Epithelial cell of prostate (primary cell): ENCODE results near the gene PRSS56.

ENCODE experiments used
- DNase-seq: peaks from one replicate; pipeline ENCODE4 v3.0.0-alpha.2; 2011; ENCODE audit warnings: low read depth, low spot score
- H3K27ac ChIP-seq: fragments of 450-650 bp; 2 replicates; pipeline ENCODE4 v1.5.1; 2017; ENCODE audit warnings: mild to moderate bottlenecking

PRSS56 gene

DNA sequence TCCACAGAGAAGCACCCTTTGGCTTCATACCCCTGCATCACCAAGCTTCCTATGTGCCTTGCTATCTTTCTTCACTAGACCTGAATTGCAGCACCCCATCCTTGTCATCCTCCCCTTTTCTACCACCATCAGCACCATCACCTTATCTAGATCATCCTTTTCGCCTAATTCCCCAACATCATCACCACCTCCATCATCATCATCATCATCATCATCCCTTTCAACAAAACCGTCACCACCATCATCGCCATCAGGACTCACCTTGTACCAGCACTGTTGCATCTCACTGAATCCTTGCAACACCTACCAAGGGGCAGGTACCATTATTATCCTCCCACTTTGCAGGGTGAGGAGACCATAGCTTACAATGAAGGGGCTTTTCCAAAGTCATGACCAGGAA, 21.7 kb upstream of the PRSS56 start:
- no peak overlapping the region for H3K27ac ChIP-seq
- DNase-seq = no peak

DNA sequence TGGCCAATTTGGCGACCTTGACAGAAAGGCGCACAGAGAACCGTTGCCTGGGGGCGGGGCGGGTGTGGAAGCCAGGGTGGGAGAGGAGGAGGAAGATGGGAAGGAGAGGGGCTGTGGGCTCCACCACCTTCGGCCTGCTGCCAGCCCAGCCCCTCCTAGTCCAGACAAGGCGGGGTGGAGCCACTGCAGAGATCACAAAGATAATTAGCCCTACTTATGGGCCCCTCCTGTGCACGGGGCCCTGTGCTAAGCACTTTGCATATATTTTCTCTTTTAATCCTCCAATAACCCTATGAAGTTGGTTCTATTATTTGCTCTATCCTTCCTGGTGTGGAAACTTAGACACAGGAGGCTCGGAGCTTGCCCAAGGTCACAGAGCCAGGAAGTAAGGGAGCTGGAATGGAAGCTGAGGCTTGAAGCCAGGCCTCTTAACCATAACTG, 18.8 kb upstream of the PRSS56 start:
- H3K27ac ChIP-seq = no peak overlapping the region
- DNase-seq = no peak

- no peak for DNase-seq
- H3K27ac ChIP-seq = no peak overlapping the region
Observed at GRCh38 chr2:232501794-232502390, 18.3 kb upstream of the PRSS56 start.

- no peak for DNase-seq
- H3K27ac ChIP-seq = no peak overlapping the region
Observed at GRCh38 chr2:232502511-232502910, 17.7 kb upstream of the PRSS56 start.

GRCh38 chr2:232502911-232503808, 17.0 kb upstream of the PRSS56 start:
- no peak overlapping the region for H3K27ac ChIP-seq
- DNase-seq = no peak

GRCh38 chr2:232503809-232504323, 16.3 kb upstream of the PRSS56 start:
- no peak overlapping the region for H3K27ac ChIP-seq
- DNase-seq = no peak

DNA sequence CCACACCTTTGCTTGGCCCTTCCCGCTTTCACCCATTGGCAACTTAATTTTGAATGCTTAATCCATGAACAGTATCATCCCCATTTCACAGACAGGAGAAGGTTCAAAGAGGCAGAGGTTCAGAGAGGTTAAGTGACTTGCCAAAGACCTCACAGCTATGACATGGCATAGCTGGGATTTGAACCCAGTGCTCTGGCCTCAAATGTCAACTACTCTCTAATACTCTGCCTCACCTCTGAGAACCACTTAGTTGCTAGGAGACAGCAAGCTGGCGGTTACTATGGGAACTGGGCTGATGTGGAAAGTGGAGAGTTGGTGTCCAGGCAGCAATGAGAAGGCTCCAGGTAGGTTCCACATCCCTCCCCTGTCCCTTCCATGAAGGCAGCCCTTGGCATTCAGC, 15.8 kb upstream of the PRSS56 start:
- no peak for DNase-seq

DNA sequence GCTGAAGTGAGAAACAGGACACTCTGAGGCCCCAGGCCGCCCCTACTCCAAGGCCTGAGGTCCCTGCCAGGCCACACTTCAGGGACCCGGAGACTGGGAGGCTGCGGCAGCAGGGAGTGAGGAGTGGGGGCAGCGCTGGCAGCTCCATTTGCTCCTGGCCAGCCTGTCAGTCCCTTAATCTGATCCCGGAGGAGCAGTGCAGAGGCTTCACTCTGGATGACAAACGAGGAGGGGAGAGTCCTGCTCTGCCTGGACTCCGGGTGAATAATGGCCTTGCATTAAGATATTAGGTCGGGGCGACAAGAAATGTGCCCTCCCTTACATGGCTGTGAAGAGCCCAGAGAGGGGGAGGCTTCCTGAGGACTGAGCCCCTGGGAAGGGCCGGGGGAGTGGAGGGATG, 14.3 kb upstream of the PRSS56 start:
- no peak overlapping the region for H3K27ac ChIP-seq
- DNase-seq = no peak

More for the DNA sequence above, 15.8 kb upstream of the PRSS56 start:
- H3K27ac ChIP-seq = no peak overlapping the region

DNA sequence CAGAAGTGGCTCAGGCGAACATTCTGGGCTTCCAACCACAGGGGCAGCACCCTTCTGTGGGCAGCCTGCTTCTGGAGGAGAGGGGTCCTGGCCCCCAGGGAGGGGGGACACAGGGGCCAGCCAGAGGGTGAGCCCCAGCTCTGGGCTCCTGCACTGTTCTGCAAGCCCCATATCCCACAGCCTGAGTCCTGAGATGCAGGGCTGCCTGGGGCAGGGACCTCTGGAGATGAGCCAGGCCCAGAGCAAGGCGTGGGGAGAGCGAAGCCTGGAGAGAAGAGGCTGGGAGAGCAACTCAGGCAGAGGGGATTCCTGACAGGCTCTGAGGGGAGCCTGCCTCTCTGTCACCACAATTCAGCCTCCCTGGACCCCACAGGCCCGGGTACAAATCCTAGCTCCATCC, 13.5 kb upstream of the PRSS56 start:
- no peak for DNase-seq
- no peak overlapping the region for H3K27ac ChIP-seq

DNA sequence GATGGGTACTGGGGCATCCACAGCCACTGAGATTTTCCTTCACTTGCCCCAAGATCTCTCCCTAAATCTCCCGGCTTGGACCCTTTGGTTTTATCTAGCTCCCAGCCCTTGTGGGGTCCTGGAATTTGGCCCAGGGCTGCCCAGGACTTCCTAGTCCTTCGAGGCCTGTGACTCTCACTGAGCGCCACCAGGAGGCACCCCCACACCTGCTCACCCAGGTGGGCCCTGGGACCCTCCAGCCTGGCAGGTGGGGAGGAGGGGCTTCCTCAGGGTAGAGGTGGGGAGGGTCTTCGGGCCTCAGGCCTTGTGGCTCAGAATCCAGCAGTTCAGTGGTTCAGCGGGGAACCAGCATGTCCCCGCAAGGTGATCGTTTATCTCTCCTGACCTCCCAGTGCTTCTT, 11.9 kb upstream of the PRSS56 start:
- no peak overlapping the region for H3K27ac ChIP-seq
- no peak for DNase-seq

- no peak for DNase-seq
- no peak overlapping the region for H3K27ac ChIP-seq
Observed at GRCh38 chr2:232511336-232511890, 8.8 kb upstream of the PRSS56 start.

GRCh38 chr2:232512602-232513001, 7.6 kb upstream of the PRSS56 start:
- no peak for DNase-seq
- no peak overlapping the region for H3K27ac ChIP-seq

DNA sequence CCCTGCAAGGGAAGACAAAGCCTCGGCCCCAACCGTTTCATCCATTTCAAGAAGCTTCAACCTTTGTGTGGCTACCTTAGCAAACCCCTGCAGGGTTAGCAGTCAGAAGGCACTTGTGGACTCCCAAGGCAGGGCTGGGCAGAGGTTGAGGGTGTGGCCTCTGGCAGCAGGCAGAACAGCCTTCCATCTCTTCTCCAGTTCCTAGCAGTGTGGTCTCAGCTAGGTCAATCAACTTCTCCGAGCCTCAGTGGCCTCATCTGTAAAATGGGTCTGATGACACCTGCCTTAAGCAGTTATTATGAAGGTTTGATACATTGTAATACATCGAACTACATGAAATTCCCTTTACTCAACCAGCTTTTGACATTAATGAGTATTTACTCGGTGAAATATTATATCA, 6.8 kb upstream of the PRSS56 start:
- no peak overlapping the region for H3K27ac ChIP-seq
- DNase-seq = no peak

DNA sequence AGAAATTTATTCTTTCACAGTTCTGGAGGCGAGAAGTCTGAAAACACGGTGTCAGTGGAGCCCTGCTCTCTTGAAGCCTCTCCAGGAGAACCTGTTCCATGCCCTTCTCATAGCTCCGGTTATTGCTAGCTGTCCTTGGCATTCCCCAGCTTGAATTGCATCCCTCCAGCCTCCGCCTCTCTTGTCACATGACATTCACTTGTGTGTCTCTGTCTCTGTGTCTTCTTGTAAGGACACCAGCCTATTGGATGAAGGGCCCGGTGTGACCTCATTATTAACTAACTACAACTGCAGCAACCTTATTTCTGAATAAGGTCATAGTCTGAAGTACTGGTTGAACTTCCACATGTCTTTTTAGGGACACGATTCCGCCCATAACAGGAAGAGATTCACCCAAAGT, 4.5 kb upstream of the PRSS56 start:
- DNase-seq = no peak
- no peak overlapping the region for H3K27ac ChIP-seq

GRCh38 chr2:232516551-232516950, 3.6 kb upstream of the PRSS56 start:
- DNase-seq = no peak
- no peak overlapping the region for H3K27ac ChIP-seq

- DNase-seq = no peak
Observed at GRCh38 chr2:232518844-232519243, 1.3 kb upstream of the PRSS56 start.

DNA sequence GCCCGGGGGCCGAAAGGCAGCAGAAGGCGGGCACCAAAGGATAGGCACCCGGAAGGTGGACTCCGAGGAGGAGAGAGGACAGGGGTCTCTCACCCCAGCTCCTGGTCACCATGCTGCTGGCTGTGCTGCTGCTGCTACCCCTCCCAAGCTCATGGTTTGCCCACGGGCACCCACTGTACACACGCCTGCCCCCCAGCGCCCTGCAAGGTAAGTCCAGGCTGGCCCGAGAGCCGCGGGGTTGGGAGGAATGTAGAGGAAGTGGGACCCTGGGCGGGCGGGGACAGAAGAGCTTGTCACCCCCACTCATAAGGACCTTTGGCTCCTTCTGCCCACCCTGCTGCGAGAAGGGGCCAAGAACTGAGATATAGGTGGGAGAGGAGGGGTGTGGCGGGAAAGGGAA, 301 bp downstream of the PRSS56 start:
- no peak overlapping the region for H3K27ac ChIP-seq
- DNase-seq = no peak

More at GRCh38 chr2:232518844-232519243, 1.3 kb upstream of the PRSS56 start:
- H3K27ac ChIP-seq = no peak overlapping the region

DNA sequence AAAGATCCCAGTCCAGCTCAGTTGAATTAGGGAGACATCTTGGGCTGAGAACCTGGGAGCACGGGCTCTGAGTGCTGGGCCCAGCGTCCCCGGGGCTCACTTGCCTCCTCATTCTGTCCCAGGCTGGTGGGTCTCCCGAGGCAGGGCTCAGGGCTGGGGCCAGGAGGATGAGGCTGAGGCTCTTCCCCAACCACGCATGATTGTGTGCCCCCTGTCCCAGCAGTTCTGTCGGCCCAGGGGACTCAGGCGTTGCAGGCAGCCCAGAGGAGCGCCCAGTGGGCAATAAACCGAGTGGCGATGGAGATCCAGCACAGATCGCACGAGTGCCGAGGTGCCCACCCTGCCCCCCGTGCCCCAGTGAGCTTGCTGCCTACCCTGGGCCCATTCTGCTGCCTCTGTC, 910 bp downstream of the PRSS56 start:
- DNase-seq = no peak
- H3K27ac ChIP-seq = no peak overlapping the region

GRCh38 chr2:232521959-232522622, 1.9 kb downstream of the PRSS56 start:
- no peak for DNase-seq
- H3K27ac ChIP-seq = no peak overlapping the region

GRCh38 chr2:232522623-232523401, 2.6 kb downstream of the PRSS56 start:
- DNase-seq = no peak
- H3K27ac ChIP-seq = no peak overlapping the region
